Fibroblast of gingiva (primary cell): ENCODE results near the gene SLC4A2.
"Not testable (repeated sequence)": the region's sequence is repeated elsewhere in the genome, so short reads cannot be mapped to it uniquely, and the experiment has no call there.

Experiments used
- DNase-seq: peaks from one replicate; pipeline ENCODE4 v3.0.0-alpha.2; 2011; ENCODE audit warnings: low read depth

The SLC4A2 gene, protein sequence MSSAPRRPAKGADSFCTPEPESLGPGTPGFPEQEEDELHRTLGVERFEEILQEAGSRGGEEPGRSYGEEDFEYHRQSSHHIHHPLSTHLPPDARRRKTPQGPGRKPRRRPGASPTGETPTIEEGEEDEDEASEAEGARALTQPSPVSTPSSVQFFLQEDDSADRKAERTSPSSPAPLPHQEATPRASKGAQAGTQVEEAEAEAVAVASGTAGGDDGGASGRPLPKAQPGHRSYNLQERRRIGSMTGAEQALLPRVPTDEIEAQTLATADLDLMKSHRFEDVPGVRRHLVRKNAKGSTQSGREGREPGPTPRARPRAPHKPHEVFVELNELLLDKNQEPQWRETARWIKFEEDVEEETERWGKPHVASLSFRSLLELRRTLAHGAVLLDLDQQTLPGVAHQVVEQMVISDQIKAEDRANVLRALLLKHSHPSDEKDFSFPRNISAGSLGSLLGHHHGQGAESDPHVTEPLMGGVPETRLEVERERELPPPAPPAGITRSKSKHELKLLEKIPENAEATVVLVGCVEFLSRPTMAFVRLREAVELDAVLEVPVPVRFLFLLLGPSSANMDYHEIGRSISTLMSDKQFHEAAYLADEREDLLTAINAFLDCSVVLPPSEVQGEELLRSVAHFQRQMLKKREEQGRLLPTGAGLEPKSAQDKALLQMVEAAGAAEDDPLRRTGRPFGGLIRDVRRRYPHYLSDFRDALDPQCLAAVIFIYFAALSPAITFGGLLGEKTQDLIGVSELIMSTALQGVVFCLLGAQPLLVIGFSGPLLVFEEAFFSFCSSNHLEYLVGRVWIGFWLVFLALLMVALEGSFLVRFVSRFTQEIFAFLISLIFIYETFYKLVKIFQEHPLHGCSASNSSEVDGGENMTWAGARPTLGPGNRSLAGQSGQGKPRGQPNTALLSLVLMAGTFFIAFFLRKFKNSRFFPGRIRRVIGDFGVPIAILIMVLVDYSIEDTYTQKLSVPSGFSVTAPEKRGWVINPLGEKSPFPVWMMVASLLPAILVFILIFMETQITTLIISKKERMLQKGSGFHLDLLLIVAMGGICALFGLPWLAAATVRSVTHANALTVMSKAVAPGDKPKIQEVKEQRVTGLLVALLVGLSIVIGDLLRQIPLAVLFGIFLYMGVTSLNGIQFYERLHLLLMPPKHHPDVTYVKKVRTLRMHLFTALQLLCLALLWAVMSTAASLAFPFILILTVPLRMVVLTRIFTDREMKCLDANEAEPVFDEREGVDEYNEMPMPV

DNA sequence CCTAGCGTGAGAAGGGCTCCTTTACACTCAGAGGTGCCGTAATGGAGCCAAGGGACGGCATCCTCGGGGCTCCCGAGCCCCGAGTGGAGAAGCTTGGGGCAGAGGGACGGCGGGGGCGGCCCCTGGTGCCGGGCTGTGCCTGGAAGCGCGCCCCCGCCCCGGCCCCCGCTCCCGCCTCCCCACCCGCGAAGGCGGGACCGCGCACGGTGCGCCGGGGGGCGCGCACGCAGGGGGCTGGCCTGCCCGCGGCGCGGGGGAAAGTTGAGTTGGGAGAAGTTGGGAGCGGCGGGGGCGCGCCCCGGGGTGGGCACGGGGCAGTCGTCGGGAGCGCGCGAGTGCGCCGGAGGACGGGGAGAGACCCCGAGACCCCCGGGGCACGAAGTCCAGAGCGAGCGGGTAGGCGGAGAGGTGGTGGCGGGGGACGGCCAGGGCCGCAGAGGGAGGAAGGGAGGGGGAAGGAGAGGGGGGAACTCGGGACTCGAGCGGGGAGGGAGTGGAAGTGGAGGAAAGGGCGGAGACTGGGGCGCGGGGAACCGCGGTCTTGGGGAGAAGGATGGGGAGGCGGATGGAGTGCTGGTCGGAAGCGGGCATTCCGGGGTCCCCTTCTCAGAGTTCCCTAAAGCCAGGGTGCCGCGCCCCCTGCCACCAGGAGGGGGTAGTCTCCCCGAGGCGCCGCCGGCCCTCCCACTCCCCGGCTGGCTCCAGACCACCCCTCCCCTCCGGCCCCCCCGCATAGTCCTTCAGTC, at the start of gene SLC4A2:
Gene SLC4A2, plus strand, starts transcription at position 223 of the 746 bp plus-strand sequence. CDS start 2,399 bp downstream, outside the sequence.
- peak; percentile 70 for DNase-seq

DNA sequence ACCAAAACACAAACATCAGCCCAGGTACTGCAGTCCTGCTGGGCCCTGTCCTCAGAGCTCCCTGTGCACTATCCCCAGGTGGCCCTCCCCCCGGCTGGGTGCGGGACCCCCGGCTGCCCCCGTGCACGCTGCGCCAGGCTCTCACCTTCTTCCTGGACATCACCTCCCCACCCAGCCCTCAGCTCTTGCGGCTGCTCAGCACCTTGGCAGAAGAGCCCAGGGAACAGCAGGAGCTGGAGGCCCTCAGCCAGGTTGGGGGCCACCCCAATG, 49.4 kb upstream of the SLC4A2 start:
- DNase-seq, result no peak

DNA sequence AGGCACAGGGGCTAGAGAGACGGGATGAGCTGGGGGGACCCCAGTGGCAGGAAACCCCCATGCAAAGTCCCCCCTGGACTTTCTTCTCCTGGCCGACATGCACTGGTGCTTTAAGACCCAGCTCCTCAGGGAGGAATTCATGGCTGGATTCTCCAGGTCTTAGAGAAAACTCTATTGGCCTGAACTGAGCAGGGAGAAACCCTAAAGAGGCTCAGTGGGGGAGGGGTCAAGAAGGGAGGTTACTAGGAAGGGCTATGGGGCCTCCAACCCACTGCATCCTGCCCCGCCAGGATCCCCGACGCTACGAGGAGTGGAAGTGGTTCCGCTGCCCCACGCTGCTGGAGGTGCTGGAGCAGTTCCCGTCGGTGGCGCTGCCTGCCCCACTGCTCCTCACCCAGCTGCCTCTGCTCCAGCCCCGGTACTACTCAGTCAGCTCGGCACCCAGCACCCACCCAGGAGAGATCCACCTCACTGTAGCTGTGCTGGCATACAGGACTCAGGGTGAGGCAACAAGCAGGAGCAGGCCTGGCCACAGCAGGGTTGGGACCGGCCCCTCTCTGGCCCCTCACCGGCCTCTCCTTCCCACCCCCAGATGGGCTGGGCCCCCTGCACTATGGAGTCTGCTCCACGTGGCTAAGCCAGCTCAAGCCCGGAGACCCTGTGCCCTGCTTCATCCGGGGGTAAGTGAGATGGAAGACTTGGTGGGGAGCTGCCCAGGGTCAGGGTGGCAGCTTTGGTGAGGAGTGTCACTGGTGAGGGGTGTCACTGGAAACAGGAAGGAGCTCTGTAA, 48.9 kb upstream of the SLC4A2 start:
- DNase-seq, result no peak

DNA sequence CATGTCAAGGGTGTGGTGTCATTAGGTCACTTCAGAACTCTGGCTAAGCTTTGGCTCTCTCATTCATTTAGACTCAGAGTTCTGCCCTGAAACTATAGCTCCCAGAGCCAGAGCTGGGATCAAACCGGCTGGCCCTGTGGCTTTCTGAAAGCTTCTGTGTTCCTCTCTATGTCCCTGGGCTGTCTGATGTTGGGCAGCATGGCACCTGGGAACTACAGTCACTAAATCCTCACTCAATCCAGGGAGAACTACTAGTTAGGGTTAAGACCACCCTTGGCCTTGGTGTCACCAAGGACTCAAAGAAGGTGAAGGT, 48.3 kb upstream of the SLC4A2 start:
- DNase-seq, result no peak

DNA sequence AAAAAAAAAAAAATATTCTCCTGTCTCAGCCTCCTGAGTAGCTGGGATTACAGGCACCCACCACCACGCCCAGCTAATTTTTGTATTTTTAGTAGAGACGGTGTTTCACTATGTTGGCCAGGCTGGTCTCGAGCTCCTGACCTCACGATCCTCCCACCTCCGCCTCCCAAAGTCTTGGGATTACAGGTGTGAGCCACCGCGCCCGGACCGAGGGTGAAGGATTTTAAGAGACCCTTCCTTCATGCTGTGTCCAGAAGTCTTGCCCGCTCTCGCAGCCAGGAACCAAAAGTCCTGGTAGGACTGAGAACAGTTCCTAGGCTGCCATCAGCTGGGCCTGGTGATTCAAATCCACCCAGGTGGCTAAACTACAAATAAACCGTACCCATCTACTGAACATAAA, 47.8 kb upstream of the SLC4A2 start:
- not testable (repeated sequence) for DNase-seq

DNA sequence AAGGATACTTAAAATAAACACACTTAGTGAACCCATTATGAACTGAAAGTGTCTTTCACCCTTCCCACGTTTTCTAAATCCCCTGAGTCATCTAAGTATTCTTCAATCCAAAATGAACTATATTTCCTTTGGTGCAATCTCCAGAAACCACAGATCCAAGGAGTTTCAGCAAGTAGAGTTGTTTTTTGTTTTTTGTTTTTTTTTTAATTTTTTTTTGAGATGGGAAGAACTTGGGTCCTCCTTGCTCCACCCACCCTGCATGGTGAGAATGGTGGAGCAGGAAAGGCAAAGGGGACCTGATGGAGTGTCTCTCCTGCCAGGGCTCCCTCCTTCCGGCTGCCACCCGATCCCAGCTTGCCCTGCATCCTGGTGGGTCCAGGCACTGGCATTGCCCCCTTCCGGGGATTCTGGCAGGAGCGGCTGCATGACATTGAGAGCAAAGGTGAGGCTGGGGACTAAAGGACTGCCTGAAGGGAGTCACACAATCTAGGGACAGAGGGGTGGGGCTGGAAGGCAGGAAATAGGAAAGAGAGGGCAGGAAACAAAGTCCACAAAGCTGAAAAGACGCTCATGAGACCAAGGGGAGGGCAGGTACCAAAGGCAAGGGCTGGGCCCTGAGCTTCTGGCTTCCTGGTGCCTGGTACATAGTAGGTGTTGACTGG, 47.2 kb upstream of the SLC4A2 start:
- no peak for DNase-seq

DNA sequence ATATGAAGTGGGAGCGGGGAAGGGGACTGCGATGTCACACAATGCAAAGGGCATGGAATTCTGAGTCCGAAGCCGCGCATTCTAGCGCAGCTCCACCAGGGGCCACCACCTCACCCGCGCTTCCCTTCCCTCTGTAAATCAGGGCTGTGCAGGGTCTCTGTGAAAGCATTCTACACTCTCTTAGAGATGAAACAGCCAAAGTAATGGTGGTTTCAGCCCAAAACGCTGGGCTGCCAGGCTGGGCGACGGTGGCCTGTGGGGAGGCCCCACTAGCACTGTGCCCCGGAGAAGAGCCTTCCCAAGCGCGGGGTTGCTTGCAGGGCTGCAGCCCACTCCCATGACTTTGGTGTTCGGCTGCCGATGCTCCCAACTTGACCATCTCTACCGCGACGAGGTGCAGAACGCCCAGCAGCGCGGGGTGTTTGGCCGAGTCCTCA, 46.5 kb upstream of the SLC4A2 start:
- peak; percentile 19 for DNase-seq

DNA sequence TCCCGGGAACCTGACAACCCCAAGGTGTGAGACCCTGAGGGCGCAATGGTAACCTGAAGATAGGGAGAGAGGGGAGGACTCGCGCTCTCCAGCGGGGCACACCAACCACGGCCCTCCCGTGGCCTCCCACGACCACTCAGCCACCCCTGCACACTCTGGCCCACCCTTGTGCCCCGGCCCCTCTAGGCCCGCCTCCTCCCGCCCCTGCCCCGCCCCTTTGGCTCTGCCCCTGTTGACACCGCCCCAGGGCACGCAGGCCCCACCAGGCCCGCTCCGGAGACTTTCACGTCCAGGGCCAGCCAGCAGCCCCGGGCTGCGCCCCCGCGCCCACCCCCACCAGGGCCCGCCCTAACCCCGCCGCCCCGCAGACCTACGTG, 46.0 kb upstream of the SLC4A2 start:
- DNase-seq, result no peak

DNA sequence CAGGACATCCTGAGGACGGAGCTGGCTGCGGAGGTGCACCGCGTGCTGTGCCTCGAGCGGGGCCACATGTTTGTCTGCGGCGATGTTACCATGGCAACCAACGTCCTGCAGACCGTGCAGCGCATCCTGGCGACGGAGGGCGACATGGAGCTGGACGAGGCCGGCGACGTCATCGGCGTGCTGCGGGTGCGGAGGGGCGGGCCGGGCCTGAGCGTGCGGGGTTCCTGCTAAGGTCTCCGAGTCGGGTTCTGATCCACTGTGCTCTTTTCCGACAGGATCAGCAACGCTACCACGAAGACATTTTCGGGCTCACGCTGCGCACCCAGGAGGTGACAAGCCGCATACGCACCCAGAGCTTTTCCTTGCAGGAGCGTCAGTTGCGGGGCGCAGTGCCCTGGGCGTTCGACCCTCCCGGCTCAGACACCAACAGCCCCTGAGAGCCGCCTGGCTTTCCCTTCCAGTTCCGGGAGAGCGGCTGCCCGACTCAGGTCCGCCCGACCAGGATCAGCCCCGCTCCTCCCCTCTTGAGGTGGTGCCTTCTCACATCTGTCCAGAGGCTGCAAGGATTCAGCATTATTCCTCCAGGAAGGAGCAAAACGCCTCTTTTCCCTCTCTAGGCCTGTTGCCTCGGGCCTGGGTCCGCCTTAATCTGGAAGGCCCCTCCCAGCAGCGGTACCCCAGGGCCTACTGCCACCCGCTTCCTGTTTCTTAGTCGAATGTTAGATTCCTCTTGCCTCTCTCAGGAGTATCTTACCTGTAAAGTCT, 45.5 kb upstream of the SLC4A2 start:
- peak; percentile 80 for DNase-seq

DNA sequence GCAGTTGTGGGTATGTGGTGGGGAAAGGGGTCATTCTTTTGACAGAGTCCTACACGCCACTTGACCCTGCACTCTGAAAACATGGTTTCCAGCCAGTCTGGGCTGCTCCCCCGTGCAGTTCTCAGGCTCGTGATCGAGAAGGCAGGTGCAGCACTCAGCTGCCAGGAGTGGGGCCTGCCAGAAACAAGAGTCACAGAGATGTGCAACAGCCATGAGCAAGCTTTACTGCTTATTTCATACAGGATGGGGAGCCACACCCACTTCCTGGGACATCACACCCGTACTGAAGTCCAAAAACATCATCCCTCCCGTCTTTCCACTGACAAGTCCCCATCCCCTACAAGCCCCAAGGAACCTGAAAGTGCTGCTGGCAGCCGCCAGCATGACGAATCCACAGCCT, 44.4 kb upstream of the SLC4A2 start:
- DNase-seq, result no peak

DNA sequence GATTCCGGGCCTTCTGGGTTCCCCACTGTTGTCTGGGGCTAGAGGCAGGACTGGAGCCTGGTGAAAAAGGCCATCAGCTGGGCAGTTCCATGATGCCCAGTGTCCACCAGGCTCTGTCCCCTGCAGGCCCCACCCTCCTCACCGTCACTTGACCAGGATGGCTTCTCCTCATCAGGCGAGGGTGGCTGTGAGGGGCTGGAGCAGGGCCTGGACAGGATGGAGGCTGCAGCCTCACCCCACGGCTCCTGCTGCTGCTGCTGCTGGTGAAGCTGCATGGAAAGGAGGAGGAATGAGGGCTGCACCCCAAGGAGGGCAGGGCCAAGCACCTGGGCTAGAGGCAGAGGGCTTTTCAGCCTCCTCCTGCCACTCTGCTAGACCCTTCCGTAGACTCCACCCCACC, 43.4 kb upstream of the SLC4A2 start:
- DNase-seq, result no peak

DNA sequence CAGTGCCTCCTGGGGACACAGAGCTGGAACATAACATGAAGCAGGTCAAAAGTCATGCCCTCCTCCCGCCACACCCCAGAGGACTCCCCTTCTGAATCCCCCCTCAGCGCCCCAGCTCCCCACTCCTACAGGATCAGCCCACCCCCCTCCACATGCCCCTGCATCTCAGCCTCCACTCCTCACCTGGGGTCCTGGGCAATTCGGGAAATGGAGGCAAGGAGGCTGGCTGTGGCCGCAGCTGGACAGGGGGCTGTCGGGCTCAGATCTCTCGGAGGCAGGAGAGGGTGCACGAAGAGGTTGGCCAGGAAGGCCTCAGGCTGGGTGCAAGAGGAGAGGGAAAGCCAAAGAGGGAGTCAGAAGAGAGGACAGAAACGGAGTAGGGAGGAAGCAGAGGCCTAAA, 42.9 kb upstream of the SLC4A2 start:
- no peak for DNase-seq

DNA sequence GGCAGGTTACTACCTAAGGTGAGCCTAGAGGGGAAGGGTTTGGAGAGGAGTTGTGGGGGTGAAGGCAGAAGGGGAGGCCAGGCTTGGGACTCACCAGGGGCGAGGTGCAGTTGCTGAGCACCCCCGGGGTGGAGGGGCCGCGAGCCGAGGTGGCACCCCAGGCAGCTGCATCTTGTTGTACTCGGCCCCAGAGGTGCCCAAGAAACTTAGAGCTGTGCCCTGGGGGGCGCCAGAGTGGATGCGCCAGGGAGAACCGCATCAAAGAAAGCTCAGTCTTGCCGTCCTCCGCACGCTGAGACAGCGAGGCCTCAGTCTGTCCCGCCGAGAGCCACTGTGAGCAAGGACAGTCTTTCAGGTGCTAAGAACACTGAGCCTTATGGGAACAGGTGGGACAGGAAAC, 42.4 kb upstream of the SLC4A2 start:
- DNase-seq, result no peak

DNA sequence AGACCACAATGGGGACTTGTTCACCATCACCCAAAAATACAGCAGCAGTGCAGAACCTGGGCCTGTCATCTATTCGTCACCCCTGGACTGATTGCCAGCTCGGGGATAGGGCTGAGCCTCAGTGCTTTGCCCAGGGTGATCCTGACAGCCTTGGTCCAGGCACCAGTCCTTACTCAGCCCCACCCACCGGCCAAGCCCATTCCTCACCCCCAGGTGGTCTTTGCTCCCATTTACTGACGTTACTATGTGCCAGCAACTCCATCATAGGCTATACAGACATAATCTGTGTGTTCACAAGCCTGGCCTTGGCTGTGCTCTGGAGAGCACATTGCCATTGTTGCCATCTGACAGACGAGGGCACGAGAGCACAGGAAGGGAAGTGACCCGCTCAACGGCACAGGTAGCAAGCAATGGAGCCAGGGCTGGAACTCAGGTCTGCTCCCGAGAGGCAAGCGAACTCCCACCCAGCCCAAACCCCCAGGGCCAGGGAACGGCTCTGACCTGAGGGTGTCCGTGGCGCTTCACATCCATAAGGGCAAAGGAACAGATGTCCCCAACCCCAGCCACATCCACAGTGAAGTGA, 41.9 kb upstream of the SLC4A2 start:
- DNase-seq, result no peak

DNA sequence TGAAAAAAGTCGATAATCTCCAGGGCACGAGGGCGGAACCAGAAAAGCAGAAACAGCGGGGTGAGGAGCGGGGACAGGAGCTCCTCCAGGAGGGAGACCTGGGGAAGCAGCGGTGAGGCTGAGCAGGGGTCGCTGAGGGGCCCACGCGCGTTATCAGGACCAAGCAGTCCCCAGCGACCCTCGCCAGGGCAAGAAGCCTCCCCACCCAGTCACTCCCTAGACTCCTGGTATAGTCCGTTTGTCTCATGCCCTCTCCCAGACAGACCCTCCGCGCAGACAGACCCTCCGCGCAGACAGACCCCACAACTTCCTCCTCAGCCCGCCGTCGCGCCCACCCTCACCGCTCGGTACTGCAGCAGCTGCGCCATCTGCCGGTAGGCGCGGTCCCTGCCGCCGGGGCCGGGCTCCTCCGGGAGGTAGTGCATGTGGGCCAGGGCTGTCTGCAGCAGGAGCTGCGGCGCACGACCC, 41.4 kb upstream of the SLC4A2 start:
- no peak for DNase-seq

DNA sequence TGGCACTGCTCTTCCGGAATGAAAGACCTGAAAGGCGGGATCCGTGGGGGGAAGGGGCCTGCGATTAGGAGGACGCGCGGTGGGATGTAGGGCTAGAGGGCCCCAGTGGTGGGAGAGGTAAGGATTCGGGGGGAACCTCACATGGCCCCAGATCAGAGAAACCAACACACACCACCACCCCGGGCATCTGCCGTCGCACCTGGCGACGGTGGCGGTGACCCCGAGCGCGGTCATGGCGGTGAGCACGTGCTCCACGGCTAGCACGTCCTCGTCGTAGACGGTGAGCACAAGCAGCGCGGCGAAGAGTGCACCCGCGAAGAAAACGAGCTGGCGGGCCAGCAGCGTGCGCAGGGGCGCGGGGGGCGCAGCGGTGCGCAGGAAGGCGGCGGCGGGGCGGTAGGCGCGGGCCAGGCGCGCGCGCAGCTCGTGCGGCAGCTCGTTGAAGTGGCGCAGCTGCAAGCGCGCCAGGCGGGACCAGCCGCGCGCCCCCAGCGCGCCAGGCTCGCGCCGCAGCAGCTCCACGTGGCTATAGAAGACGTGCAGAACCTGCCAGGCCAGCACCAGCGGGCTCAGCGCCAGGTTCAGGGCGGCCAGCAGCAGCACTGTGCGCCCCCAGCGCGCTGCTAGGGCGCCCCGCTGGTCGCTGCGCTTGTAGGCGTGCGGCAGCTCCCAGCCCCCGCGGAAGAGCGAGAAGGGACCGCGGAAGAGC, 40.8 kb upstream of the SLC4A2 start:
- DNase-seq, result no peak

DNA sequence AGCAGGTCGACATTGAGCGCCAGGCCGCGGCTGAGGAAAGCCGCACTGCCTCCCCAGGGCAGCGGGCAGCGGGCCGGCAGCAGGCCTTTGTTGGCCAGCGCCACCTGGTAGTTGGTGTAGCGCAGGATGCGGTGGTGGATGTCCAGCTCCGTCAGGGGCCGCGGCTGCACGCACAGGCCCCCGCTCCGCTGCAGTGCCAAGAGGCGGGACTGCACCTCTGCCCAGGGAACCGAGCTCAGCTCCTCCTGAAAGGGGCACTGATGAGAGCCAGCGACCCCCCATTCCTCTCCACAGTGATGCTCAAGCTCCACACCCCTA, 40.3 kb upstream of the SLC4A2 start:
- DNase-seq, result no peak

DNA sequence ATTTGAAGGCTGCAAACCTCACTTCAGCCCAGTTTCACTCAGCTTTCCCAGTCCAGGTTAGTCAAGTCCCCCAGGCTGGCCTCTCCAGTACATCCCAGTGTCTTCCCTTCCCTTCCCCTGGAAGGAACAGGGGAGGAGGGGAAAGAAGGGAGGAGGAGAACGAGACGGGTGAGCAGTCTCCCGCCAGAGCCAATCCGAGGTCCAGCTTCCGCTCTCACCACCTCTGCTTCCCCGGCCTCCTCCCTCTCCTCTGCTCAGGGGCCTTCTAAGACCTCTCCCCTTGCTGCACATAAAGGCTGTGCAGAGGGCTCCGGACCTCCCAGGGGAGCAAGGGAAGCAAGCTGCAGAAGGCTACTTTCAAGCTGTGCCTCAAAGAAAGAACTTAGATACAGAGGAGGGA, 39.2 kb upstream of the SLC4A2 start:
- DNase-seq, result no peak

DNA sequence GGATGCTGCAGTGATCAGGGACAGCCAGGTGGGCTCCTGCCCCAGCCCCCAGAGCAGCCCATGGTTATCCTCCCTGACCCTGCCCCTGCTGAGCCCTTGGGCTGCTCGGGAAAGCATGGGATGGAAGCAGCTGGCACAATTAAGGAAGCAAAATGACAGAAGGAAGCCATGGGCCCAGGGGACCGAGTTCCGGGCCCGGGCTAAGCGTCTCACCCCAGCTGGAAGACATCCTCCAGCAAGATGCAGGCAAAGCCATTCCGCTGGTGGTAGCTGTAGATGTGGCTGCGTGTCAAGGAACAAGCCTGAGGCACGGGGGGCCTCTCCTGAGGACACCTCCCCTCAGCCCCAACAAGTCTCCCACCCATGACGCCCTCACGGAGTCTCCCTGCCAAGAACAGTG, 36.2 kb upstream of the SLC4A2 start:
- DNase-seq, result no peak
